HepG2 (cell line): ENCODE measurements around the gene EXOC6B. TPM values are rescaled to one million over a fixed set of nuclear protein-coding genes. Genes with fewer than 3 reads are reported as not detected.
"Not testable (repeated sequence)": the region's sequence is repeated elsewhere in the genome, so short reads cannot be mapped to it uniquely, and the experiment has no call there.

ENCODE experiments used
- ATAC-seq: fragments of 200-7000 bp; cut with Tn5 transposase; 3 replicates; pipeline ENCODE4 v1.9.1; 2020; ENCODE audit warnings: mild to moderate bottlenecking, moderate library complexity
- BruUV-seq: library from RNA; stranded (reverse); fragments of 400-500 nt; replicated peaks from 2 replicates; lab custom pipeline; 2021; lab: Mats Ljungman, UMichigan
- CTCF ChIA-PET: fragments of 300-600 bp; formaldehyde crosslinking; extraction: SDS; loops from one replicate; lab custom pipeline; 2021; ENCODE audit warnings: low total read pairs, inconsistent platforms, low intra/inter-chr PET ratio; lab: Yijun Ruan, JAX
- POLR2A ChIA-PET: fragments of 350-600 bp; sonication (Branson Sonifier 250); formaldehyde crosslinking; loops from one replicate; lab custom pipeline; 2020; ENCODE audit warnings: antibody characterized with exemption, inconsistent platforms; lab: Yijun Ruan, JAX
- DNase-seq: peaks from one replicate; pipeline ENCODE4 v3.0.0-alpha.2; 2015; ENCODE audit warnings: low spot score
- FAIRE-seq: peaks from 3 replicates; lab custom pipeline; 2011; peaks lifted over from hg19 to GRCh38; lab: Jason Lieb, UNC
- H2AFZ ChIP-seq: one replicate; pipeline ENCODE4 v1.6.1; 2011; ENCODE audit warnings: low read length, inconsistent platforms
- H3K27ac ChIP-seq: fragments of 300-600 bp; 3 replicates; pipeline ENCODE4 v1.8.0; 2011; ENCODE audit warnings: mixed run types, mild to moderate bottlenecking, mixed read lengths, low read length, inconsistent platforms; ENCODE audit not compliant: insufficient read depth; ENCODE audit errors: extremely low read length
- H3K27me3 ChIP-seq, 2 experiments: fragments of 200-600 bp in 1 of 2; 2 replicates in 1 of 2; 3 replicates in 1 of 2; pipeline versions ENCODE4 v1.6.0 to v1.8.0; 2011; ENCODE audit warnings: low read length in 2 of 2, mild to moderate bottlenecking in 2 of 2, moderate library complexity in 2 of 2, inconsistent platforms in 1 of 2; ENCODE audit not compliant: insufficient read depth in 2 of 2, control insufficient read depth in 1 of 2
- H3K36me3 ChIP-seq, 2 experiments: fragments of 200-600 bp in 1 of 2; replicated peaks in 1 of 2; 2 replicates in 1 of 2; 3 replicates in 1 of 2; pipeline versions ENCODE4 v1.5.1 to v1.8.0; 2011; ENCODE audit warnings: low read length in 2 of 2, inconsistent platforms in 1 of 2; ENCODE audit not compliant: insufficient read depth in 2 of 2, control insufficient read depth in 1 of 2
- H3K4me1 ChIP-seq: 2 replicates; pipeline ENCODE4 v1.5.1; 2012; ENCODE audit warnings: low read length, inconsistent platforms; ENCODE audit not compliant: insufficient read depth
- H3K4me2 ChIP-seq: 2 replicates; pipeline ENCODE4 v1.6.0; 2011; ENCODE audit warnings: low read depth, low read length, inconsistent platforms
- H3K4me3 ChIP-seq, 3 experiments: fragments of 200-600 bp in 1 of 3; sonication (generic), shearing (Covaris generic) in 1 of 3; replicated peaks in 1 of 3; 2 replicates each; pipeline ENCODE4 v1.5.1; 2011 to 2016; ENCODE audit warnings: low read length in 3 of 3, inconsistent platforms in 2 of 3, low read depth in 2 of 3, mild to moderate bottlenecking in 2 of 3, control low read depth in 1 of 3, mixed read lengths in 1 of 3; ENCODE audit not compliant: insufficient read depth in 1 of 3
- H3K79me2 ChIP-seq: one replicate; pipeline ENCODE4 v1.6.1; 2011; ENCODE audit warnings: low read length, inconsistent platforms; ENCODE audit not compliant: insufficient read depth
- H3K9ac ChIP-seq: 2 replicates; pipeline ENCODE4 v1.6.0; 2011; ENCODE audit warnings: mild to moderate bottlenecking, low read depth, low read length, inconsistent platforms; ENCODE audit not compliant: insufficient read depth
- H3K9me3 ChIP-seq: 2 replicates; pipeline ENCODE4 v1.5.1; 2012; ENCODE audit warnings: mild to moderate bottlenecking, low read length
- H4K20me1 ChIP-seq: 2 replicates; pipeline ENCODE4 v1.6.0; 2011; ENCODE audit warnings: inconsistent platforms, mild to moderate bottlenecking, low read length, moderate library complexity; ENCODE audit not compliant: insufficient read depth
- FOXO1 ChIP-seq: sonication (generic); formaldehyde crosslinking; IDR thresholded peaks from 2 replicates; pipeline ENCODE4 v1.4.0; 2020; ENCODE audit warnings: missing genetic modification reagents
- HDAC6 ChIP-seq: fragments of 200-600 bp; sonication (generic); IDR thresholded peaks from 2 replicates; pipeline ENCODE4 v1.7.0; 2017; ENCODE audit warnings: mild to moderate bottlenecking, antibody characterized with exemption, low read length, low read depth
- HNRNPH1 ChIP-seq: fragments of 200-400 bp; formaldehyde crosslinking; optimal IDR thresholded peaks from 2 replicates; pipeline ENCODE3; 2017; ENCODE audit warnings: mild to moderate bottlenecking, low read depth, low read length
- KLF11 ChIP-seq: IDR thresholded peaks from 2 replicates; pipeline ENCODE4 v1.6.1; 2016; ENCODE audit warnings: missing compliant biosample characterization
- MEIS2 ChIP-seq: sonication (generic); formaldehyde crosslinking; IDR thresholded peaks from 2 replicates; pipeline ENCODE4 v1.9.0; 2021; ENCODE audit warnings: mild to moderate bottlenecking, missing genetic modification reagents
- NFE2L2 ChIP-seq: fragments of 150-350 bp; IDR thresholded peaks from 2 replicates; pipeline ENCODE4 v1.6.1; 2014; ENCODE audit warnings: low read length
- ONECUT2 ChIP-seq: sonication (generic); formaldehyde crosslinking; IDR thresholded peaks from 2 replicates; pipeline ENCODE4 v1.4.0; 2020; ENCODE audit warnings: missing genetic modification reagents
- SRY ChIP-seq: sonication (generic); formaldehyde crosslinking; IDR thresholded peaks from 2 replicates; pipeline ENCODE4 v1.8.0; 2022; ENCODE audit warnings: mild to moderate bottlenecking, missing genetic modification reagents
- ZNF326 ChIP-seq: sonication (generic); formaldehyde crosslinking; IDR thresholded peaks from 2 replicates; pipeline ENCODE4 v1.4.0; 2020; ENCODE audit warnings: missing genetic modification reagents, borderline replicate concordance
- WGBS: methylation state at CpG from one replicate; pipeline ENCODE4 v1.1.6; 2017; ENCODE audit warnings: low lambda C conversion rate; 5-methylcytosine and 5-hydroxymethylcytosine counted together
- in situ Hi-C: cut with HindIII; loops from 2 replicates; pipeline ENCODE4 v1.10.0; 2017; ENCODE audit warnings: low pct_unique_long_range_greater_than_20kb; ENCODE audit not compliant: extremely low pct_ligation_motif_present
- intact Hi-C: fragments of 100-400 bp; cut with micrococcal nuclease; formaldehyde crosslinking; loops from one replicate; pipeline ENCODE4 v1.10.0; 2022; ENCODE audit not compliant: unreplicated experiment
- polyA plus RNA-seq, 8 experiments: library from polyadenylated mRNA; depleted of rRNA in 3 of 8; stranded (reverse) in 7 of 8; unstranded in 1 of 8; fragments of >200 nt; fragmentation: Illumina TruSeq in 4 of 8; extraction: Trizol in 4 of 8; gene quantifications; 2 replicates each; pipeline versions ENCODE4 v1.2.1 to v1.2.3, GENCODE V29; 2011 to 2016; ENCODE audit warnings: low read depth in 4 of 8, missing spikeins in 1 of 8, mixed read lengths in 1 of 8; ENCODE audit not compliant: insufficient read depth in 1 of 8
- total RNA-seq, 5 experiments: library from RNA; depleted of rRNA; stranded (reverse); fragments of >200 nt; fragmentation: Illumina TruSeq; extraction: Trizol; gene quantifications; 2 replicates each; pipeline ENCODE4 v1.2.3, GENCODE V29; 2016; ENCODE audit warnings: low read depth in 1 of 5
- TF ChIP-seq, protein P1 (sequence below): sonication (generic); formaldehyde crosslinking; IDR thresholded peaks from 2 replicates; pipeline ENCODE4 v1.5.0; 2020; ENCODE audit warnings: missing genetic modification reagents, mild to moderate bottlenecking, borderline replicate concordance
- TF ChIP-seq, protein P2 (sequence below), 2 experiments: IDR thresholded peaks; 2 replicates each; pipeline ENCODE4 v1.6.1; 2011 to 2012; ENCODE audit warnings: low read length in 2 of 2, borderline replicate concordance in 1 of 2, low read depth in 1 of 2, mild to moderate bottlenecking in 1 of 2, moderate library complexity in 1 of 2
- TF ChIP-seq, protein P3 (sequence below): sonication (generic); formaldehyde crosslinking; IDR thresholded peaks from 2 replicates; pipeline ENCODE4 v1.4.0; 2020; ENCODE audit warnings: missing genetic modification reagents

The EXOC6B gene
- total and polyA plus RNA-seq, 2 of the 13 experiments (the other 11 are each of a cell fraction or from before 2014, with no cell fraction given) = 9.1 to 15.9 TPM

DNA sequence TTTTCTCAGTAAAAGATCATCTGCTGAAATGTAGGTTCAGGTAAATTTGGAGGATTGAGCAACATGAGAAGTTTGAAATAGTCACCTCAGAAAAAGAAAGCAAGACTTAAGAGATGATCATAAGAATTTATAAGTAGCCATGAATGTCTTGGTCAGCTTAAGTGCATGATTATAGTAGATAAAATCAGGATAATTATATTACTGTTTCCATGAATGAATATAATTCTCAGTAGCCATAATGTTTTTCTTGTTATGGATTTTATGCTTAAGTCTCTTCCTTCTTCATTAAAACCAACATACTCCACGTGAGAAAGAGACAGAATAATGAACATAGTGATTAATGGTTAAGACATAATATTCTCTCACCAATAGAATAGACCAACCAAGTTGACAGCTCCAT, 223.7 kb downstream of the EXOC6B start (continued):
- TF ChIP-seq, protein P1, sequence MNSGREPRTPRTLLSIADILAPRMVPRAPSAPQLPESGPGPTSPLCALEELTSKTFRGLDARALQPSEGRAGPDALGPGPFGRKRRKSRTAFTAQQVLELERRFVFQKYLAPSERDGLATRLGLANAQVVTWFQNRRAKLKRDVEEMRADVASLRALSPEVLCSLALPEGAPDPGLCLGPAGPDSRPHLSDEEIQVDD (CRISPR knock-in tag) = no peak
- no peak for TF ChIP-seq ZNF326 (CRISPR knock-in tag)
- TF ChIP-seq, all 625 proteins: peak for 0

DNA sequence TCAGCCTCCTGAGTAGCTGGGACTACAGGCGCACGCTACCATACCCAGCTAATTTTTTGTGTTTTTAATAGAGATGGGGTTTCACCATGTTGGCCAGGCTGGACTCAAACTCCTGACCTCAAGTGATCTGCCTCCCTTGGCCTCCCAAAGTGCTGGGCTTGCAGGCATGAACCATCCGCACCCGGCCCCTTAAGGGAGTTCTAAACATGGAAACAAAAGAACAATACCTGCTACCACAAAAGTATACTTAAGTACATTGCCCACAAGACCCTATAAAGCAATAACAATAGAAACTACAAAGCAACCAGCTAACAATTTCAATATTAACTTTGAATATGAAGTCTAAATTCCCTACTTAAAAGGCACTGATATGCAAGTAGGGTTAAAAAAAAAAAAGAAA, 242.0 kb downstream of the EXOC6B start:
- in situ Hi-C loops = loop anchor here (5.0 to 25.0 kb wide), 3 partner anchors 161 to 772 kb away; no protein-coding TSS in a partner anchor
- WGBS = 97% methylated on average over 4 of the region's 4 CpGs
- intact Hi-C loops, H3K79me2 ChIP-seq, H3K27ac ChIP-seq, H3K9me3 ChIP-seq, H3K4me2 ChIP-seq, H3K9ac ChIP-seq, DNase-seq, H4K20me1 ChIP-seq, H3K27me3 ChIP-seq, FAIRE-seq, H3K4me1 ChIP-seq, POLR2A ChIA-PET, ATAC-seq, H3K36me3 ChIP-seq, H2AFZ ChIP-seq, H3K4me3 ChIP-seq, CTCF ChIA-PET, BruUV-seq: not testable (repeated sequence)

DNA sequence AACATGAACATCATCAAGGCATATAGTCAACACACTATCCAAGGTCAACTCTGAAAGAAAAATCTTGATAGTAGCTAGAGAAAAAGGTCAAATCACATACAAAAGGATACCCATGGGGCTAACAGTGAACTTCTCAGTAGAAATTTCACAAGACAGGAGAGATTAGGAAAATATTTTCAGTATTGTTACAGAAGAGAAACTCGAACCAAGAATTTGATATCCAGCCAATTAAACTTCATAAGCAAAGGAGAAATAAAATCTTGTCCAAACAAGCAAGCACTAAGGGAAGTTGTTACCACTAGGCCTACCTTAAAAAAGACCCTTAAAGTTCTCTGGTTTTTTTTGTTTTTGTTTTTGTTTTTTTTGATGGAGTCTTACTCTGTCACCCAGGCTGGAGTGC, 242.5 kb downstream of the EXOC6B start:
- DNase-seq = no peak
- no peak for ATAC-seq
- no peaks in the 10 kb centered on the region for H3K36me3 ChIP-seq
- H3K27me3 ChIP-seq = no peaks in the 10 kb centered on the region
- no peak overlapping the region for H3K9ac ChIP-seq
- H4K20me1 ChIP-seq = no peaks in the 10 kb centered on the region
- no peak overlapping the region for H3K27ac ChIP-seq
- H3K4me2 ChIP-seq = no peak overlapping the region
- no peak overlapping the region for H2AFZ ChIP-seq
- H3K79me2 ChIP-seq = no peaks in the 10 kb centered on the region
- H3K4me3 ChIP-seq = no peak overlapping the region
- no peaks in the 10 kb centered on the region for H3K4me1 ChIP-seq
- ChIA-PET POLR2A (no interaction called here), CTCF (no interaction called here)
- 76% methylated on average over 1 of the region's 1 CpG for WGBS
- in situ Hi-C loops (loop anchor here (5.0 to 25.0 kb wide), 3 partner anchors 161 to 771 kb away; no protein-coding TSS in a partner anchor), intact Hi-C loops (no loop called here)
- H3K9me3 ChIP-seq = no peaks in the 10 kb centered on the region
- FAIRE-seq = no peak
- no TSS peak for BruUV-seq
- TF ChIP-seq ONECUT2 (CRISPR knock-in tag) = no peak
- TF ChIP-seq, protein P2, sequence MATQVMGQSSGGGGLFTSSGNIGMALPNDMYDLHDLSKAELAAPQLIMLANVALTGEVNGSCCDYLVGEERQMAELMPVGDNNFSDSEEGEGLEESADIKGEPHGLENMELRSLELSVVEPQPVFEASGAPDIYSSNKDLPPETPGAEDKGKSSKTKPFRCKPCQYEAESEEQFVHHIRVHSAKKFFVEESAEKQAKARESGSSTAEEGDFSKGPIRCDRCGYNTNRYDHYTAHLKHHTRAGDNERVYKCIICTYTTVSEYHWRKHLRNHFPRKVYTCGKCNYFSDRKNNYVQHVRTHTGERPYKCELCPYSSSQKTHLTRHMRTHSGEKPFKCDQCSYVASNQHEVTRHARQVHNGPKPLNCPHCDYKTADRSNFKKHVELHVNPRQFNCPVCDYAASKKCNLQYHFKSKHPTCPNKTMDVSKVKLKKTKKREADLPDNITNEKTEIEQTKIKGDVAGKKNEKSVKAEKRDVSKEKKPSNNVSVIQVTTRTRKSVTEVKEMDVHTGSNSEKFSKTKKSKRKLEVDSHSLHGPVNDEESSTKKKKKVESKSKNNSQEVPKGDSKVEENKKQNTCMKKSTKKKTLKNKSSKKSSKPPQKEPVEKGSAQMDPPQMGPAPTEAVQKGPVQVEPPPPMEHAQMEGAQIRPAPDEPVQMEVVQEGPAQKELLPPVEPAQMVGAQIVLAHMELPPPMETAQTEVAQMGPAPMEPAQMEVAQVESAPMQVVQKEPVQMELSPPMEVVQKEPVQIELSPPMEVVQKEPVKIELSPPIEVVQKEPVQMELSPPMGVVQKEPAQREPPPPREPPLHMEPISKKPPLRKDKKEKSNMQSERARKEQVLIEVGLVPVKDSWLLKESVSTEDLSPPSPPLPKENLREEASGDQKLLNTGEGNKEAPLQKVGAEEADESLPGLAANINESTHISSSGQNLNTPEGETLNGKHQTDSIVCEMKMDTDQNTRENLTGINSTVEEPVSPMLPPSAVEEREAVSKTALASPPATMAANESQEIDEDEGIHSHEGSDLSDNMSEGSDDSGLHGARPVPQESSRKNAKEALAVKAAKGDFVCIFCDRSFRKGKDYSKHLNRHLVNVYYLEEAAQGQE (IDR thresholded peaks at IDR 0.05; ENCODE audit: borderline replicate concordance in 1 of 2, low read depth in 1 of 2, low read length in 2 of 2) = no peak
- no peak for TF ChIP-seq FOXO1
- no peak for TF ChIP-seq NFE2L2
- no peak for TF ChIP-seq MEIS2 (CRISPR knock-in tag)
- TF ChIP-seq, protein P3, sequence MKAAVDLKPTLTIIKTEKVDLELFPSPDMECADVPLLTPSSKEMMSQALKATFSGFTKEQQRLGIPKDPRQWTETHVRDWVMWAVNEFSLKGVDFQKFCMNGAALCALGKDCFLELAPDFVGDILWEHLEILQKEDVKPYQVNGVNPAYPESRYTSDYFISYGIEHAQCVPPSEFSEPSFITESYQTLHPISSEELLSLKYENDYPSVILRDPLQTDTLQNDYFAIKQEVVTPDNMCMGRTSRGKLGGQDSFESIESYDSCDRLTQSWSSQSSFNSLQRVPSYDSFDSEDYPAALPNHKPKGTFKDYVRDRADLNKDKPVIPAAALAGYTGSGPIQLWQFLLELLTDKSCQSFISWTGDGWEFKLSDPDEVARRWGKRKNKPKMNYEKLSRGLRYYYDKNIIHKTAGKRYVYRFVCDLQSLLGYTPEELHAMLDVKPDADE = no peak
- TF ChIP-seq KLF11 (CRISPR knock-in tag) = no peak
- TF ChIP-seq SRY (CRISPR knock-in tag) = no peak
- TF ChIP-seq HDAC6 = no peak
- TF ChIP-seq HNRNPH1 = no peak
